ENCODE measurements around the gene JAM3. TPM values are rescaled to one million over a fixed set of nuclear protein-coding genes. Genes with fewer than 3 reads are reported as not detected.

Gene JAM3
- total RNA-seq, 1 donor from 2014 or later, result 17.6 TPM

- peaks cover 18% of the 10 kb centered on the region for H3K4me1 Mint-ChIP-seq
- POLR2A ChIA-PET, result interaction anchor here (0.5 kb wide), 1 partner anchor 554 kb away, joined by 3 read pairs; no protein-coding TSS in a partner anchor
Observed at GRCh38 chr11:134034496-134035381, 34.1 kb upstream of the JAM3 start.

DNA sequence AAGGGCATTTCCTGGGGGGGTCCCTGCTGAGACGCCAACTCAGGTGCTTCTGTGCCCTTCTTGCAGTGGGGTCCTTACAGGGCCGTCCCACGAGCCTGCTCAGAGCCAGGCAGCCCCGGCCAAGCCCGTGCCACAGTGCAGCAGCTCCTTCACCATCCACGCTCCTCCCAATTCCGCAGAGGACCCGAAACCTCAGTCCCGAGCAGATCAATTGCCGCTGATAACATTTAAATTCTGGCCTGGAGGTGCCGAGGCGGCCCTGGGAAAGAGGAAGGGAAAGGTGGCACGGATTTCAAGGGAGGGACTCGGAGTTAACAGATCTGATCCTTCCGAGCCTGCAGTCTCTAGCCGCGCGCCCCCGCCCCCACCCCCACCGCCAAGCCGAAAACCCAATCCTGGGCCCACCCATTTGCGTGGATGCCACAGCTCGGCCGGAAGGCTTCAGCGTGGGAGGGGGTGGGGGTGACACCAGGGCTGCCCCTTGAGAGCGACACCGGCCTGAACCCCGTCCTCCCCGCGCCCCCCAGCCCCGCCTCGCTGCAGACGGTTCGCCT lies 32.3 kb upstream of the JAM3 start:
- no peaks in the 10 kb centered on the region for H3K9me3 Mint-ChIP-seq
- ATAC-seq (ENCODE audit: low read depth) (peak; percentile 19), DNase-seq (peak; percentile 19)
- CTCF ChIA-PET, result interaction anchor here (1.2 to 1.9 kb wide), 2 partner anchors 14 to 38 kb away, joined by 3 to 9 read pairs; no protein-coding TSS in a partner anchor
- TF ChIP-seq, protein P1, sequence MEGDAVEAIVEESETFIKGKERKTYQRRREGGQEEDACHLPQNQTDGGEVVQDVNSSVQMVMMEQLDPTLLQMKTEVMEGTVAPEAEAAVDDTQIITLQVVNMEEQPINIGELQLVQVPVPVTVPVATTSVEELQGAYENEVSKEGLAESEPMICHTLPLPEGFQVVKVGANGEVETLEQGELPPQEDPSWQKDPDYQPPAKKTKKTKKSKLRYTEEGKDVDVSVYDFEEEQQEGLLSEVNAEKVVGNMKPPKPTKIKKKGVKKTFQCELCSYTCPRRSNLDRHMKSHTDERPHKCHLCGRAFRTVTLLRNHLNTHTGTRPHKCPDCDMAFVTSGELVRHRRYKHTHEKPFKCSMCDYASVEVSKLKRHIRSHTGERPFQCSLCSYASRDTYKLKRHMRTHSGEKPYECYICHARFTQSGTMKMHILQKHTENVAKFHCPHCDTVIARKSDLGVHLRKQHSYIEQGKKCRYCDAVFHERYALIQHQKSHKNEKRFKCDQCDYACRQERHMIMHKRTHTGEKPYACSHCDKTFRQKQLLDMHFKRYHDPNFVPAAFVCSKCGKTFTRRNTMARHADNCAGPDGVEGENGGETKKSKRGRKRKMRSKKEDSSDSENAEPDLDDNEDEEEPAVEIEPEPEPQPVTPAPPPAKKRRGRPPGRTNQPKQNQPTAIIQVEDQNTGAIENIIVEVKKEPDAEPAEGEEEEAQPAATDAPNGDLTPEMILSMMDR (IDR thresholded peaks at IDR 0.05), result no peak
- H3K27ac Mint-ChIP-seq, result no peak overlapping the region
- peaks cover 18% of the 10 kb centered on the region for H3K4me1 Mint-ChIP-seq
- intact Hi-C loops (cut with micrococcal nuclease), result loop anchor here (1.0 to 2.0 kb wide), 2 partner anchors 32 to 80 kb away; partner anchors contain the start of gene IGSF9B
- H3K36me3 Mint-ChIP-seq (ENCODE audit: low read depth), result no peaks in the 10 kb centered on the region
- peak overlapping the region; percentile 94 for H3K4me3 Mint-ChIP-seq
- H3K27me3 Mint-ChIP-seq, result peaks cover 16% of the 10 kb centered on the region
- POLR2A ChIA-PET, result interaction anchor here (2.2 to 2.7 kb wide), 2 partner anchors 28 to 32 kb away, joined by 6 to 14 read pairs; partner anchors contain the start of gene JAM3

More at GRCh38 chr11:134034496-134035381, 34.1 kb upstream of the JAM3 start:
- intact Hi-C loops (cut with micrococcal nuclease), result no loop called here
- CTCF ChIA-PET, result interaction anchor here (1.9 kb wide), 1 partner anchor 16 kb away, joined by 7 read pairs; no protein-coding TSS in a partner anchor
- no peak overlapping the region for H3K4me3 Mint-ChIP-seq
- H3K27ac Mint-ChIP-seq, result no peak overlapping the region
- no peaks in the 10 kb centered on the region for H3K9me3 Mint-ChIP-seq
- no peaks in the 10 kb centered on the region for H3K36me3 Mint-ChIP-seq (ENCODE audit: low read depth)
- no peak for ATAC-seq (ENCODE audit: low read depth)
- TF ChIP-seq, protein P1 (IDR thresholded peaks at IDR 0.05), result no peak
- no peak for DNase-seq
- peaks cover 26% of the 10 kb centered on the region for H3K27me3 Mint-ChIP-seq

- ChIA-PET CTCF (interaction anchor here (1.2 to 1.9 kb wide), 2 partner anchors 13 to 38 kb away, joined by 3 to 9 read pairs; no protein-coding TSS in a partner anchor), POLR2A (interaction anchor here (1.3 to 2.7 kb wide), 4 partner anchors 13 to 186 kb away, joined by 6 to 14 read pairs (median 6); partner anchors contain the start of genes JAM3, NCAPD3 and VPS26B)
- intact Hi-C loops (cut with micrococcal nuclease), result loop anchor here (1.0 to 2.0 kb wide), 2 partner anchors 31 to 80 kb away; partner anchors contain the start of gene IGSF9B
- peak overlapping the region; percentile 82 for H3K27ac Mint-ChIP-seq
- H3K9me3 Mint-ChIP-seq, result no peaks in the 10 kb centered on the region
- peaks cover 10% of the 10 kb centered on the region for H3K27me3 Mint-ChIP-seq
- ATAC-seq (ENCODE audit: low read depth), result peak; percentile 74
- H3K4me1 Mint-ChIP-seq, result peaks cover 18% of the 10 kb centered on the region
- peak; percentile 27 for DNase-seq
- peak overlapping the region; percentile 94 for H3K4me3 Mint-ChIP-seq
- TF ChIP-seq, protein P1 (IDR thresholded peaks at IDR 0.05), result no peak
- no peaks in the 10 kb centered on the region for H3K36me3 Mint-ChIP-seq (ENCODE audit: low read depth)
Observed at GRCh38 chr11:134037046-134037908, 31.6 kb upstream of the JAM3 start.

- H3K4me3 Mint-ChIP-seq, result no peak overlapping the region
- no peak overlapping the region for H3K27ac Mint-ChIP-seq
Observed at GRCh38 chr11:134038897-134039470, 29.9 kb upstream of the JAM3 start.

More at GRCh38 chr11:134038897-134039470, 29.9 kb upstream of the JAM3 start:
- Mint-ChIP-seq H3K36me3 (ENCODE audit: low read depth) (no peaks in the 10 kb centered on the region), H3K9me3 (no peaks in the 10 kb centered on the region), H3K27me3 (no peaks in the 10 kb centered on the region), H3K4me1 (peaks cover 16% of the 10 kb centered on the region)
- ATAC-seq (ENCODE audit: low read depth) (no peak), DNase-seq (no peak)
- intact Hi-C loops (cut with micrococcal nuclease), result no loop called here
- ChIA-PET CTCF (interaction anchor here (0.9 to 1.3 kb wide), 2 partner anchors 10 to 11 kb away, joined by 3 to 4 read pairs; no protein-coding TSS in a partner anchor), POLR2A (no interaction called here)
- TF ChIP-seq, protein P1 (IDR thresholded peaks at IDR 0.05), result no peak

All from activated B cell treated with CpG ODN at 0.5 μM for 24 hours (primary cell).